Measurements from ENCODE around the gene PRRC2B.
"Not testable (repeated sequence)": the region's sequence is repeated elsewhere in the genome, so short reads cannot be mapped to it uniquely, and the experiment has no call there.

Gene PRRC2B

DNA sequence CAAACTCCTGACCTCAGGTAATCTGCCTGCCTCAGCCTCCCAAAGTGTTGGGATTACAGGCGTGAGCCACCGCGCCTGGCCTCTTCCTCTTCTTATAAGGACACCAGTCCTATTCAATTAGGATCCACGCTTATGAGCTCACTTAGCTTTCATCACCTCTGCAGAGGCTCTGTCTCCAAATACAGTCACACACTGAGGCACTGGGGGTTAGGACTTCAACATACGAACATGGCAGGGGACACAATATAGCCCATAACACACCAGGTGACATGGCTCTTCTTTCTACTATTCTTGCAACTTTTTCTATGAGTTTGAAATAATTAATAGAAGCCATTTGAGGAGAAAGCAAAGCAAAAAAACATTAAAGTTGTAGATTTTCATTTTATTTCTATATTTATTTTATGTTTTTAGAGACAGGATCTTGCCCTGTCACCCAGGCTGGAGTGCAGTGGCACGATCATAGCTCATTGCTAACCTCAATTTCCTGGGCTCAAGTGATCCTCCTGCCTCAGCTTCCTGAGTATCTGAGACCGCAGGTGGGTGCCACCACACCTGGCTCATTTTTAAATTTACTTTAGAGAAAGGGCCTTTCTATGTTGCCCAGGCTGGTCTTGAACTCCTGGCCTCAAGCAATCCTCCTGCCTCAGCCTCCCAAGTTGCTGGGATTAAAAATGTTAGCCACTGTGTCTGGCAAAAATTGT, 145.5 kb downstream of the PRRC2B start:
- no peak overlapping the region for H3K4me3 ChIP-seq (ENCODE audit: low read length)
- no peak for DNase-seq (ENCODE audit: low read depth)
- TF ChIP-seq CTCF (conservative IDR thresholded peaks at IDR 0.05; ENCODE audit: low read length), result no peak

GRCh38 chr9:131543141-131543540, 149.3 kb downstream of the PRRC2B start:
- no peak for TF ChIP-seq CTCF (conservative IDR thresholded peaks at IDR 0.05; ENCODE audit: low read length)
- H3K4me3 ChIP-seq (ENCODE audit: low read length), result no peak overlapping the region
- DNase-seq (ENCODE audit: low read depth), result no peak

DNA sequence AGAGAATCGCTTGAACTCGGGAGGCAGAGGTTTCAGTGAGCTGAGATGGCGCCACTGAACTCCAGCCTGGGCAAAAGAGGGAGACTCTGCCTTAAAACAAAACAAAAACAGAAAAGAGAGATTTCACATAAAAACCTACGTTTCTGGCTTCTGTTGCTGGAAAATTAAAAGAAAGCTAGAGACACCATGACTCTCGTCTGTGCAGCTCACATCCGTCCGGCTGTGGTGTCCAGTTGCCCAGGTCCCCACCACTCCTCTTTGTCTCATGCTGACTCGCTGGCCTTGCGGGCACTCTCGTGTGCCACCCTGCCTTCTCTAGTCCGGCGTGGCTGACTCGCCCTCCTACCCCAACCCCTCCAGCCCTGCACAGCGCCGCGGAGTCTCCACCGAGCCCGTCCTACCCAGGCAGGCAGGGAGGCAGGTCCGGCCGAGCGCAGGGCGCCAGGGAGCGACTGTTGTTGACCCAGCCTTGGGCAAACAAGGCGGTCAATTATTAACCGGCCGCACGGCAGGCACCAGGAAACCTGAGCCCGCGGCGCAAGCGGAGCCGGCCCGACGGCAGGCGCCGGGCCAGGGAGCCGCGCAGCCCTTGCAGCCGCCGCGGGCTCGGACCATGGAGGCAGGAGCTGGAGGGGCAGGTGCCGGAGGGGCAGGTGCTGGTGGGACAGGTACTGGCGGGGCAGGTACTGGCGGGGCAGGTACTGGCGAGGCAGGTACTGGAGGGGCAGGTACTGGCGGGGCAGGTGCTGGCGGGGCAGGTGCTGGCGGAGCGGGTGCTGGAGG, 151.3 kb downstream of the PRRC2B start, which contains the start of gene PRRT1B:
PRRT1B (plus strand) TSS at position 521 of the 783 bp plus-strand sequence; CDS start at position 614, 93 bp downstream.
- no peak within 1 kb of the TSS for H3K4me3 ChIP-seq (ENCODE audit: low read length)
- DNase-seq (ENCODE audit: low read depth), result no peak
- no peak for TF ChIP-seq CTCF (conservative IDR thresholded peaks at IDR 0.05; ENCODE audit: low read length)

- H3K4me3 ChIP-seq (ENCODE audit: low read length), result no peak overlapping the region
- no peak for TF ChIP-seq CTCF (conservative IDR thresholded peaks at IDR 0.05; ENCODE audit: low read length)
- DNase-seq (ENCODE audit: low read depth), result no peak
Measured at GRCh38 chr9:131545786-131546335, 152.0 kb downstream of the PRRC2B start.

DNA sequence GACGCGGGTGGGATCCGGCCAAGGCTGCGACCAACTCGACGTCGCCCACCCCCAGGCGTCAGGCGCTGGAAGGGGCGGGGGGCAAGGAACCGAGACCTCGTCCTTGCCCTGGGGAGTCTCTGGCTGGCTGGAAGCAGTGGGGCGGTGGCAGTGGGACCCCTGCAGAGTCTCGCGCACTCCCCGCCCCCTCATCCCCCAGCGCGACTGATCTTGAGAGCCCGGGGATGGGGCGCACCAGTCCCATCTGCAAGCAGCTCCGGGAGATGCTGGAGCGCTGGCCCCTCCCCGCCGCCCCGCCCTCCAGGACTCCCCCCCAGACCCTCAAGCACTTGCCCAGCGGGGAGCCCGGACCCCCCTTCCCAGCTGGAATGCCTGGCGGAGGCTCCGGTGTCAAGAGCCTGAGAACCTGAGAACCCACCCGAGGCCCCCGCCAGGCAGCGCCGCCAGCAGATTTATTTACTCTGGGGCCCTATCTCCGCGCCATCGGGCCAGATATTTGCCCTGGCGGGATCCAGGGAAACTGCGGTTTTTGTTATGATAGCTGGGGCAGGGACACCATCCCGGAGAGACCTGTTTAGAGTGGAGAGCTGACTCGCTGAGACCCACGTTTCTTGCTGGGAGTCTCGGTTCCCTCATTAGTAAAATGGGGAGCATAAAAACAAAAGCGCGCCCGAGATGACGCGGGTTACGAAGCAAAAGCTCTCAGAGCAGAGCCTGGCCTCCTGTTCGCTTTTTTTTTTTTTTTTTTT, 152.6 kb downstream of the PRRC2B start:
- peak overlapping the region; percentile 36 for H3K4me3 ChIP-seq (ENCODE audit: low read length)
- 0 out of 2 replicates have a peak, but pooled peaks have one; percentile 9 for TF ChIP-seq CTCF (conservative IDR thresholded peaks at IDR 0.05; ENCODE audit: low read length)
- DNase-seq (ENCODE audit: low read depth), result no peak

DNA sequence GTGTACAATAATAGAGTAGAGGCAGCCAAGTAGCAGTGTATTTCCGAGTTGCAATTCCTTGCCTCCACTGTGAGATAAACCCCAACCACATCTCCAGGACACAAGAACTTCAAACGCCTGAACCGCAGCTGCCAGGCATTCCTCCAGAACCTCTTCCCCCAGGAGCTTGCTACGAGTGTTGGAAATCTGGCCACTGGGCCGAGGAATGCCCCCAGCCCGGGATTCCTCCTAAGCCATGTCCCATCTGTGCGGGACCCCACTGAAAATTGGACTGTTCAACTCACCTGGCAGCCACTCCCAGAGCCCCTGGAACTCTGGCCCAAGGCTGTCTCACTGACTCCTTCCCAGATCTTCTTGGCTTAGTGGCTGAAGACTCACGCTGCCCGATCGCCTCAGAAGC, 155.3 kb downstream of the PRRC2B start:
- DNase-seq (ENCODE audit: low read depth); H3K4me3 ChIP-seq (ENCODE audit: low read length): not testable (repeated sequence)

Data from AG10803 (cell line).